Tibial artery (tissue), 4 donors: Measurements from ENCODE around the gene ARFIP1.

Experiments
- DNase-seq, 2 donors: peaks; one replicate each; pipeline ENCODE4 v3.0.0-alpha.2; 2019
- H3K27ac ChIP-seq, 2 donors: fragments of 200-600 bp; sonication (generic) in 1 of 2; 1 replicate in 1 of 2; 2 replicates in 1 of 2; pipeline ENCODE4 v1.5.1; 2018 to 2019; ENCODE audit warnings: mild to moderate bottlenecking in 1 of 2
- H3K27me3 ChIP-seq, 2 donors: fragments of 200-600 bp; sonication (generic) in 1 of 2; one replicate each; pipeline versions ENCODE4 v1.5.1 to v1.6.0; 2016 to 2019
- H3K36me3 ChIP-seq, 3 donors: fragments of 200-600 bp; sonication (generic) in 2 of 3; one replicate each; pipeline ENCODE4 v1.5.1; 2016 to 2019; ENCODE audit warnings: mild to moderate bottlenecking in 2 of 3
- H3K4me1 ChIP-seq, 4 donors: fragments of 200-600 bp; sonication (generic) in 2 of 4; 1 replicate in 3 of 4; 2 replicates in 1 of 4; pipeline ENCODE4 v1.5.1; 2016 to 2019
- H3K4me3 ChIP-seq, 2 donors: fragments of 200-600 bp; sonication (generic) in 1 of 2; 1 replicate in 1 of 2; 2 replicates in 1 of 2; pipeline ENCODE4 v1.5.1; 2018 to 2019; ENCODE audit warnings: mild to moderate bottlenecking in 2 of 2
- H3K9me3 ChIP-seq, 3 donors: fragments of 200-600 bp; sonication (generic) in 1 of 3; one replicate each; pipeline ENCODE4 v1.5.1; 2016 to 2019
- CTCF ChIP-seq, 2 experiments: fragments of 200-600 bp in 1 of 2; fragments of 450-650 bp in 1 of 2; IDR thresholded peaks; one replicate each; pipeline ENCODE4 v1.5.1; 2017 to 2019; ENCODE audit warnings: antibody characterized with exemption in 2 of 2, mild to moderate bottlenecking in 1 of 2, moderate library complexity in 1 of 2
- intact Hi-C: fragments of 100-400 bp; cut with DNase I; formaldehyde crosslinking; loops from one replicate; pipeline ENCODE4 v1.15.0; 2023; ENCODE audit warnings: low total_unique reads

Gene ARFIP1

GRCh38 chr4:152926959-152927358 is 147.2 kb downstream of the ARFIP1 start:
- DNase-seq, result no peak
- TF ChIP-seq CTCF (IDR thresholded peaks at IDR 0.05), result no peak
- Histone ChIP-seq H3K9me3 (no peaks in the 10 kb centered on the region), H3K4me1 (no peaks in the 10 kb centered on the region), H3K27ac (no peak overlapping the region), H3K36me3 (no peaks in the 10 kb centered on the region), H3K27me3 (no peaks in the 10 kb centered on the region), H3K4me3 (no peak overlapping the region)
- intact Hi-C loops, result no loop called here

GRCh38 chr4:152927737-152928136 is 148.0 kb downstream of the ARFIP1 start:
- Histone ChIP-seq H3K36me3 (no peaks in the 10 kb centered on the region), H3K9me3 (no peaks in the 10 kb centered on the region), H3K27me3 (no peaks in the 10 kb centered on the region), H3K4me3 (no peak overlapping the region), H3K27ac (no peak overlapping the region), H3K4me1 (no peaks in the 10 kb centered on the region)
- intact Hi-C loops, result no loop called here
- no peak for DNase-seq
- TF ChIP-seq CTCF (IDR thresholded peaks at IDR 0.05), result no peak

GRCh38 chr4:152928286-152928685 is 148.5 kb downstream of the ARFIP1 start:
- Histone ChIP-seq H3K36me3 (no peaks in the 10 kb centered on the region), H3K27me3 (no peaks in the 10 kb centered on the region), H3K9me3 (no peaks in the 10 kb centered on the region), H3K4me3 (no peak overlapping the region), H3K27ac (no peak overlapping the region), H3K4me1 (no peaks in the 10 kb centered on the region)
- no peak for DNase-seq
- TF ChIP-seq CTCF (IDR thresholded peaks at IDR 0.05), result no peak
- intact Hi-C loops, result no loop called here

DNA sequence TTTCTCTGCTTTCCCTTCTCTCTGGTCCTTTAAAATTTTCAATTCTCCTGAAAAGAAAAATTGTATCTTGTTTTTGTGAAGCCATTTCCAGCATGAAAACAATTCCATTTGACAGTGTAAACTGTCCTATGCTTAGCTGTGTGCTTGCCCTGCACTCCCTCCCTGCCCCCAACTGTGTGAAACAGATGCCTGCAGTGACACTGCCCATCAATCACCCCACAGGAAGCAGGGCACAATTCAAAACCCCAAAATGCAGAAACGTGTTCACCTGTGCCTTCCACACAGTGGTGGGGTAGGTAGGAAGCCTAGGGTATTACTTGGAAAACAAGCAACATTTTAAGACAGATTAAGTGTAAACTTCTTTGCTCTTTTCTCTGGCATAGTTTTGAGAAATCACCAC is 150.1 kb downstream of the ARFIP1 start:
- Histone ChIP-seq H3K27ac (no peak overlapping the region), H3K4me3 (no peak overlapping the region), H3K27me3 (no peaks in the 10 kb centered on the region), H3K4me1 (no peaks in the 10 kb centered on the region), H3K9me3 (no peaks in the 10 kb centered on the region), H3K36me3 (no peaks in the 10 kb centered on the region)
- TF ChIP-seq CTCF (IDR thresholded peaks at IDR 0.05), result no peak
- no peak for DNase-seq
- intact Hi-C loops, result no loop called here

- no peaks in the 10 kb centered on the region for H3K9me3 ChIP-seq
- no peaks in the 10 kb centered on the region for H3K36me3 ChIP-seq
- peaks cover 0 to 38% of the 10 kb centered on the region in 2 donors for H3K27me3 ChIP-seq
- no peak overlapping the region for H3K27ac ChIP-seq
- no peak for TF ChIP-seq CTCF (IDR thresholded peaks at IDR 0.05)
- intact Hi-C loops, result no loop called here
- H3K4me1 ChIP-seq, result peaks cover 0 to 33% (median 23%) of the 10 kb centered on the region in 4 donors
- no peak for DNase-seq
- H3K4me3 ChIP-seq, result no peak overlapping the region
Observed at GRCh38 chr4:152935143-152935542, 155.4 kb downstream of the ARFIP1 start.
